ENCODE results near the gene ZBTB37. TPM values are rescaled to one million over a fixed set of nuclear protein-coding genes. Genes with fewer than 3 reads are reported as not detected.

The ZBTB37 gene
- total RNA-seq, 1 donor = 7.3 TPM

- no peak overlapping the region for H3K4me3 ChIP-seq (ENCODE audit: low read depth, low read length)
- no peak for DNase-seq (ENCODE audit: low read depth)
- TF ChIP-seq CTCF (IDR thresholded peaks at IDR 0.05; ENCODE audit: insufficient read depth, low read depth, low read length) = no peak
Measured at GRCh38 chr1:173903827-173904531, 35.8 kb downstream of the ZBTB37 start.

DNA sequence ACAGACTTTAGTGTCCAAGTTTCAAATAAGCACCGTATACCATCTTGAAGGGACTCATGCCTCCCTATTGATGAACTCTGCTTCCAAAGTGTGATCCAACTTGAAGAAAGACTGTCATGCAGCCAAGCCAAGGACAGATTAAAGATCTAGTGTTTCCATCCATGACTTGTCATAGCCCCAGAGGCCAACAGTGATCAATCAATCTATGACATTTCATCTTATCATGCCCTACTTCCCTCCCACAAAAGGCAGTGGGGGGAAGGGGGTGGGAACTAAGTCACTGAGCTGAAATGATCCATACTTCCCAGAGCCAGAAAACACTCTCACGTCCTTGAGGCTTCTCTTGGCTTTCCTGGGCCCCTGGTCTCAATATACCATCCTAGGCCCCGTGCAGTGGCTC, 44.9 kb downstream of the ZBTB37 start:
- DNase-seq (ENCODE audit: low read depth) = no peak
- TF ChIP-seq CTCF (IDR thresholded peaks at IDR 0.05; ENCODE audit: insufficient read depth, low read depth, low read length) = no peak
- H3K4me3 ChIP-seq (ENCODE audit: low read depth, low read length) = no peak overlapping the region

DNA sequence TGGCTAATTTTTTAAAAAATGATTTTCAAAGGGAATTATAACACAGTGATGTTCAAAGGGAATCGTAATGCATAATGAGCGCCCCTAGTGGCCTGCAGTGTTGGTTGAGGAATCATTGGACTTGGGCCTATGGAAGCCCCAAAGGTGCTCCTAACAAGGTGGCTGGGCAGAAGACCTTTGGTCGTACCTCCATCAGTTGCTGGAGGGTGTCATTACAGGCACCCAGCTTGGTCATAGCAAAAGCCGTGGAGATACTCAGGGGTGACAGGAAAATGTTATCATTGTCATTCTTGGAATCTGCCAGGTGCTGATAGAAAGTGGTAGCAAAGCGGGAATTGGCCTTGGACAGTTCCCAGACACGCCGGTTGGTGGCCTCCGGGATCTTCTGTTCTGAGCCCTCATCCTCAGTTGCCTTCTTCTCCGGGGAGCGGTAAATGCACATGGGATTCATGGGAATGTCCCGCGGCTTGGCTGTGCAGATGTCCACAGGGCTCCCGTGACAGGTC, 46.2 kb downstream of the ZBTB37 start:
- no peak overlapping the region for H3K4me3 ChIP-seq (ENCODE audit: low read depth, low read length)
- TF ChIP-seq CTCF (IDR thresholded peaks at IDR 0.05; ENCODE audit: insufficient read depth, low read depth, low read length) = peak; percentile 72
- peak; percentile 17 for DNase-seq (ENCODE audit: low read depth)

- no peak overlapping the region for H3K4me3 ChIP-seq (ENCODE audit: low read depth, low read length)
- TF ChIP-seq CTCF (IDR thresholded peaks at IDR 0.05; ENCODE audit: insufficient read depth, low read depth, low read length) = no peak
- DNase-seq (ENCODE audit: low read depth) = no peak
Measured at GRCh38 chr1:173915596-173915995, 47.4 kb downstream of the ZBTB37 start.

DNA sequence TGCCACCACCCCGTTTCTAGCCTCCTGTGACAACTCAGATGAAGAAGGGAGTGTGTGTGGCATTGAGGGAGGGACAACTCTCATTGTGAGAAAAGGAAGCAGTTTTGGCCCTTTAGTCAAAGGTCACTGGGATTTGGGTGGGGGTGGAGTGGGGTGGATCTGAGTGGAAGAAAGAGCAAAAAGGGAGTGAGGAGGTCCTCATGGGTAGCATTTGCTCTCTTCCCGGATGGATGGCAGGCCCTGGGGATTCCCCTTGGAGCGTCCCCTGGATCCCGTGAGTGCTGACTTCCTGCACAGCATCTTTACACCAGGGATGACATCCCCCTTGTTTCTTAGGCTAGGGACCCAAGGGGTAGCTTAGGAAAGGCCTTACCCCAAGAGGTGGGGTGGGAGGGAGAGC, 48.5 kb downstream of the ZBTB37 start:
- DNase-seq (ENCODE audit: low read depth) = no peak
- H3K4me3 ChIP-seq (ENCODE audit: low read depth, low read length) = no peak overlapping the region
- TF ChIP-seq CTCF (IDR thresholded peaks at IDR 0.05; ENCODE audit: insufficient read depth, low read depth, low read length) = no peak

DNA sequence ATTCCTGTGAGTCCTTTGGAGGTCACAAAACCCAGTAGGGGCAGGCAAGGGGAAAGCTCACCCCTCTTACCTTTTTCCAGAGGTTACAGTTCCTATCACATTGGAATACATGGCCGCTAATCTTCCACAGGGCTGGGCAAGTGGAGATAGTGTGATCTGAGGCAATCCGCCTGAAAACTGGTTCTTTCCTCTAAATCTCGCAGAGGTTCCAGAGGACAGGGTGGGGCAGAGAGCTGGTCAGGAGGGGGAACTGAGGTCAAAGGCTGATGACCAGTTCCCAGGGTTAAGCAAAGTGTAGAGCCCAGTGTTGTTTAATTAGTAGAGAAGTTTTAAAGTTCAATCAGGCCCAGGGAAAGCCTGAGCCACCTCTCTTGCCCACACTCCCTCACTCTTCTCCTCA, 49.0 kb downstream of the ZBTB37 start, which contains the start of gene SERPINC1:
Gene SERPINC1, minus strand, starts transcription at position 179 of the 400 bp plus-strand sequence. Its CDS starts 68 bp downstream, at position 111.
- no peak for DNase-seq (ENCODE audit: low read depth)
- TF ChIP-seq CTCF (IDR thresholded peaks at IDR 0.05; ENCODE audit: insufficient read depth, low read depth, low read length) = no peak

More for the DNA sequence above, 49.0 kb downstream of the ZBTB37 start, which contains the start of gene SERPINC1:
- H3K4me3 ChIP-seq (ENCODE audit: low read depth, low read length) = no peak within 1 kb of the TSS
